Ovary (tissue), 3 donors: ENCODE measurements around the gene S100A1.

Experiments used
- CTCF ChIP-seq, 3 donors: fragments of 450-650 bp in 2 of 3; fragments of 200-600 bp in 1 of 3; IDR thresholded peaks; one replicate each; pipeline versions ENCODE4 v1.5.1 to v1.8.0; 2016 to 2022; ENCODE audit warnings: antibody characterized with exemption in 3 of 3, mild to moderate bottlenecking in 1 of 3
- EP300 ChIP-seq: sonication (generic); formaldehyde crosslinking; IDR thresholded peaks from one replicate; pipeline ENCODE4 v1.6.1; 2017; ENCODE audit warnings: antibody characterized with exemption
- POLR2A ChIP-seq: fragments of 450-650 bp; IDR thresholded peaks from one replicate; pipeline ENCODE4 v1.6.1; 2017; ENCODE audit warnings: antibody characterized with exemption, mild to moderate bottlenecking, moderate library complexity
- donor health status: DM: no; HTN: no; CAD: no.

- TF ChIP-seq CTCF (IDR thresholded peaks at IDR 0.05), result peak in 1 of 3 donors; percentile 60
- no peak for TF ChIP-seq POLR2A
- TF ChIP-seq EP300, result no peak
These were observed 10.6 kb upstream of the S100A1 start for GRCh38 chr1:153617663-153618062.
